Hematopoietic multipotent progenitor cell treated with erythropoietin and hydrocortisone succinate and interleukin-3 and kit ligand, for 17 days (in vitro differentiated cells): ENCODE measurements around the gene HJURP.

Experiments
- DNase-seq: peaks from one replicate; pipeline ENCODE4 v3.0.0-alpha.2; 2015; ENCODE audit warnings: low spot score

Gene HJURP

DNA sequence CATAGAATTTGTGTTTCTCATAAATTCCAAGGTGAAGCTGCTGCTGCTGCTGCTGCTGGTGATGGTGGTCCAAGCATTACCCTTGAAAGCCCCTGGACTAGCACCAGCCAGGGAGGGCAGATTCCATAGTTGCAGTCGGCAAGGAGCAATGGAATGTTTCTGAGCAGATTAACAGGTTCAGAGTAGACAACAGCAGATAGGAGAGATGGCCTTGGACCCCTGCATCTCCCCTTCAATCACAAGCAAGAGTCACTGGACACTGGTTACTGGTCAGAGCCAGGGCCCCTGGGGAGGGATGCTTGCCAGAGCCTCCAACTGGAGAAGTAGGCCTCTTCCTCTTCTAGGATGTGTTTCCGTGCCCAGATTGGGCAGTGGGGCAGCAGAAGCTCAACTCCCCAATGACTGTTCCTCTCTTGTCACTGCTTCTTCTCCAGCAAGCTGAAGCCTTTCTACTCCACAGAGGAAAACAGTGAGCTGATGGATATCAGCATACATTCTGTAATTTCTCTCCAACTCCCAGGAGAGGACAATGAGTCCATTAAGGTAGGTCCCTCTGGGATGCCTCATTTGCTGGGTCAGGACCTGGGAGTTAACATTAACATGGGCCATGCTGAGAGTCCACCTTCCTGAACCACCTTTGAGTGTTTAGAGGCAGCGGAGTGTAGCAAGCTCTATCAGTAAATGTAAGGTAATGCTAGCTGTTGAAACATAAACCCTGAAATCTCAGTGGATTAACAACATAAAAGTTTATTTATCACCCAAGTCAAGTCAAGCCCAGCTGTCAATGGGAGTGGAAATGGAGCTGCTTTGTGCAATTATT lies 40.9 kb downstream of the HJURP start:
- DNase-seq = no peak

DNA sequence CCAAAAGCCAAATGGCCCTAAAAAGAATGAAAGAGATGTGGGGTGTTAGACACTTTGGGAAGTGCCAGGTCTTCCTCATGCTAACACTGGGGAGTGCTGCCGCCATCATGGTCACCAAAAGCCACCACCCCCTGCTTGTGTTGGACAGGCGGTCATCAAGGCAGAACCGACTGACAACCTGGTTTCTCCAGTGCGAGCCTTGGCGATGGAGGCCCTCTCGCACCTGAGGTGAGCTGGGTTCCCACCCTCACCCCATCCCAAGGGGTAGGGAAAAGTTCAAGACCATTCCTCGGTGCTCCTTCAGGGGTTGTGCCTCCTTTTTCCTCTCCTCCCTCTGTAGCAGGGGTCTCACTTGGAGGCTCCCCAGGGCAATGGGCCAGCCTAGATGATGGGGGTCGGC lies 42.6 kb downstream of the HJURP start:
- no peak for DNase-seq

- no peak for DNase-seq
Observed at GRCh38 chr2:233811087-233811486, 43.2 kb downstream of the HJURP start.

DNA sequence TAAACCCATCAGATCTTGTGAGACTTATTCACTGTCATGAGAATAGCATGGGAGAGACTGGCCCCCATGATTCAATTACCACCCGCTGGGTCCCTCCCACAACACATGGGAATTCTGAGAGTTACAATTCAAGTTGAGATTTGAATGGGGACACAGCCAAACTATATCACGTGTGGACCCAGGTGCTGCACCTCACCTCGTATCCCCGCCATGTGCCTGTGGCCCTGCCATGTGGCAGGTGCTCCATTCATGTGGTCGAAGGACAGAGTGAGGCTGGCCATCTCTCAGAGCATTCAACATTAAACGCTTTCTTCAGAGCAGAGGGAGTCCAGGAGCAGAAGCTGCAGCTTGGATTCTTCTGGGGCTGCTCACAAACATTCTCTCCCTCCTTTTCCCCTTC lies 44.0 kb downstream of the HJURP start:
- no peak for DNase-seq

DNA sequence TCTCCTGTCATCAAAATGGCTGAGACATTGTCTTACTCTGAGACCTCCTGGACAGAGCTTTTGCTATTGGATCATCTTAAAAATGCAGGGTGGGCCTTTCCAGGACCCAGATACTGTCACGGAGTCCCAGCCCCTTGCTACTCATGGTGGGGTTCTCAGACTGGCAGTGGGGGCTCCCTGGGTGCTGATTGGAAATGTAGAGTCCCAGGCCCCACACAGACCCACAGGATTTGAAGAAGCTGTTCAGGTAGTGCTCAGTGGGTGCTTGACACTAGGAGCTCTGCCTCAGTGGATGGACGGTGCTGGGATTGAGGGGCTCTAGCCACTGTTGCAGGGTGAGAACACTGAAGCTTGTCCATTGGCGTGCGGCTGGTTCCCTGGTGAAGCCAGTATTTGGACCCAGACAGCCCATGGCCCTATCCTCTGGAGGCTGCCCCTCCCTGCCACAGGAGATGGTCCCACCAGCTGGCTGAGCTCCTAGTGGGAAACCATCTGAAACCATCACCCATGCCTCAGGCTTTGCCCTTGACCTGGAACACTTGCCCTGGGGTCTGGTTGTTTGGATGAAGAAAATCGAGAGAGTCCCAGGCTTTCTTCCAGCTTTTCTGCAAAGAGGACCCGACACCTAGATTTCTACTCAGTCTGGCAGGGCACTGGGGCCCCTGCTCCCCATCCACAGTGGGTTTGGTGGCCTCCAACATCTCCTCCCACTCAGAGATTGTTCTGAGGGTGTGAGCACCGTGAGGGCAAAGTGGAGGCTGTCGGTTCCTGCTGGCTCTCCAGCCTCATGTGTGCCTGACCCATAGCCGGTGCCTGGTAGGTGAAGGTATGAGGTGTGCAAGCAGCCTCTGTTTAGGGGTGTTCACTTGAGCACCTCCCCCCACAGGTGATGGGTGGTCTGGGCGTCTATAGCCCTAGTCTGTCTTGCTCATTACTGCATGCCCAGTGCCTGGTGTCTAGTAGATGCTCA lies 46.1 kb downstream of the HJURP start:
- no peak for DNase-seq

DNA sequence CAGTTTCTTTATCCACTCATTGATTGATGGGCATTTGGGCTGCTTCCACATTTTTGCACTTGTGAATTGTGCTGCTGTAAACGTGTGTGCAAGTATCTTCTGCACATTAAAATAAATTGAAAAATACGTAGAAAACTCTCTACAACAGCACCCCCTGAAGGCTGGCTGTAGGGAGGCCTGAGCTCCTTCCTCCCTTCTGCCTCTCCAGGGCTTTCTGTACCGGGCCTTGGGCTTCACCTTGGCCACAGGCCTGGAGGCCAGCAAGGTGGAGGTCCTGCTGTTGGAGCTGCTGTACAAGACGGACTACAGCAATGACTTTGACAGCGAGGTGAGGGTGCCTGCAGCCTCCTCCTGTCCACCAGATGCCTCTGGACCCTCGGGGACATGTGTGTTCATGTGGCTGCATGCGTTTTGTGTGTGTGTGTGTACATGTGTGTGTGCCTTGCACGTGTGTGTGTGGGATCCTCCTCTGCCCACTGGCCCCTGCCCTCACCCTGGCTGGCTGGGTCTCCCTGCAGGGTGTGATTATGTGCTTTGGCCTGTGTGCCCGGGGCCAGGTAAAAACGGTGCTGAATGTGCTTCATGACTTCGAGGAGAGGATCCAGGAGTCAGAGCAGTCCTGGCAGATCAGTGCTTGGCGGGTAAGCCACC lies 47.0 kb downstream of the HJURP start:
- no peak for DNase-seq

DNA sequence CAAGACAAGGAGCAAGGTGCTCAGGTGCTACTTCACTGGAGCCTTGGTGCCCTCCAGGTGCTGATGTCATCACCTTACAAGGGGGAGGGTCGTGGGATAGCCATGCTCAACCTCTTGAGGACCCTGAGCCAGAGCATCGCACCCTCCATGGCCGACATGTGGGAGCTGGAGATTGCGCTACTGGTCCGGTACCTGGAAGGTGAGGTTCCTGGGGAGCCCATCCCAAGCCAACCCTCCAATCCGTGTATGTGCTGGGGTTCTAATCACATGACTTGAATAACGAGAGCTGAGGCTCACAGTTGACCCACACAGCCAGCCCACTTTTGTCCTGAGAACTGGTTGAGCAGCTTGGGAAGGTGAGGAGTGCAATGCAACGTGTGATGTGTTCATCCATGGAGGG lies 50.3 kb downstream of the HJURP start:
- no peak for DNase-seq

DNA sequence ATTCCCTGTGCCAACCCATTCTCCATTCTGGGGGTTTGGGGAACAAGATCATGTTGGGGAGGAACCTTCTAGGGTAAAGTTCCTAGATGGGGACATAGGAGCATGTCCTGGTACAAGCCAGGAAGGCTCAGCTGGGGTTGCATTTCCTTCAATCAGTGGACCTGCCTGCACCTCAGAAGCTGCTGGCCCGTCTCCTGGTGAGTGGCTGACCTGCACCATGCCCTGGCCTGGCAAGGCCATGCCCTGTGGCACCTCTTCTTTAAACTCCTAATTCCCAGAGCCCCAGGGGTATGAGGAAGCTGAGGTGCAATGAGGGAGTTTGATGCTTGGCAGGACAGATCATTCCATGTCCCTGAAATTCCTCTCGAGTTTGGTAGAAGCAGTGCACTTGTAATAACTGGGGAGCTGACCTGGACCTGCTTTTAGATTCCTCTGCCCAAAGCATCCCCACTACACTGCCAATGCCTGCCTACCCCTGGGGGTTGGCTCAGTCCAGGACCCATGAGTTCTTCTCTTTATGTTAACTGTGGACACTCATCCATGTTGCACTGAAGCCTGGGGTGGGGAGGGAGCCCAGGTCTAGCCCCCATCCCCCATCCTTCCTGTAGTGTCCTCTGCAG lies 50.9 kb downstream of the HJURP start:
- no peak for DNase-seq

DNA sequence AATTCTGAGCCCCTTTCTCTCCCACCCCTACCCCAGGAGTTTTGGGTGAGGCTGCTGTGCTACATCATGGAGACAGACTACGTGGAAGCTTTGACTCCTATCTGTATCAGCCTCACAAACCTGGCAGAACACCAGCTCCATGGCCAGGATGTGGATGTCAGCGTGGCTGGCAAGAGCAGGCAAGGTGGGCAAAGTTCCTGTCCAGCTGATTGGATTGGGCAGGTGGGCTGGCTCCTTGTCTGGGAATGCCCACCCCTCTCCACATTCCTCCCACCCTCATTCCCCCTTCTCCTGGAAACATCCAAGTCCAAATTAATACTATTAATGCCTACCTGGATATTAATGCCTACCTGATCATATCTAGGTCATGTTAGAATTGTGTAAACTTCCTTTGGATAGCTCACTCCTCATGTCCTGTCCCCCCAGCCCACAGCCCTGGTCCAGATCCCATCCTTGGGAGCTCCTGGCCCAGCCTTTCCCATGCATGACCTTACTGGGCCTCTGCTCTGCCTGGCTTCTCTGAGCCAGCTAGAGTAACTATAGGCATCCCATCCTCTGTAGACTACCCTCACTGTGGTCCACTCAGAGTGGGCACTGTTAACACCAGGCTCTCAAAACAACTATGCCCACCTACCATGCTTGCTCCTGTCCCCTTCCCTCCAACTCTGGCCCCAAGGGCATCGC lies 52.1 kb downstream of the HJURP start:
- DNase-seq = no peak

- DNase-seq = no peak
Observed at GRCh38 chr2:233801357-233802131, 52.8 kb downstream of the HJURP start.

DNA sequence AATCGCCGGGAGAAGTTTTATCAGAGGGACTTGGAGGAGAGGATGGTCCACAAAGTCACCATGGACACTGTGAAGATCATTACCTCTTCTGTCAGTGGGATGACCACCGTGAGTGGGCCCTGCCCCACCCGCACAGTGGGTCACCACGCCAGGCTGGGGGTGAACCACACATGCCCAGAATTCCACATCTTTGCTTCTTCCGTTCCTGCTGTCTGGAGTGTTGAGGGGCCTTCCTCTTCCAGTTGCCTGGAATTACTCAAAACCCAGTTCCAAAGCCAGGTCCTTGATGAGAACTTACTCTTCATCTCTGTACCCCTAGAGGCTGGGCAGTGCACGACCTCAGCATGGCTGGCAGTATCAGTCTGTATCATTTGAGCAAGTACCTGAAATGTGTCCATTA lies 54.1 kb downstream of the HJURP start:
- DNase-seq = no peak

- no peak for DNase-seq
Observed at GRCh38 chr2:233799716-233800115, 54.6 kb downstream of the HJURP start.

DNA sequence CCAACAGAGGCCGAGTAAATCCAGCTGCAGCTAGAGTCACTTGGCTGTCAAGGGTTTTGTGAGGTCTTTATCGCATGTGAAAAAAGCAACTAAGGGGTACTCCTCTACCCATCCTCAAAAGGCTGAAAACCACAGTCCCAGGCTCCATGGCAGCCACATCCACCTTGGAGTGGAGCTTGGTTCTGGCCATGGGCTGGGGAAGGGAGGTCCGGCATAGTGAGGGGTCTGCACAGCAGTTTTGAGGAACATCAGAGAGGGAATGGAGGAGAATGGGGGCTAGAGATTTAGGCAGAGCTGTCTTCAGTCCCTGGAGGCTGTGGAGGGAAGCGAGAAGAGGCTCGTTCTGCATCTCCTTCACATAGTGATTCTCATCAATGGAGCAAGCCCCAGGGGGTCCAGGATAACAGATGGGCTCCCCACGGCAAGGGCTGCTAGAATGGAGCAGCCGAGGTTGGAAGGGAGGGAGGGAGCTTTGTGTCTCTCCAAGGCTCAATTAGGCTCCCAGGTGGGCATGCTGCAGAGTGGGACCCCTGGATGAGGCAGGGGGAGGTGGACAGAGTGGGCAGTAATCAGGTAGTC lies 55.2 kb downstream of the HJURP start:
- no peak for DNase-seq

GRCh38 chr2:233798335-233799086 lies 55.8 kb downstream of the HJURP start:
- DNase-seq = no peak

GRCh38 chr2:233796254-233796653 lies 58.1 kb downstream of the HJURP start:
- no peak for DNase-seq

DNA sequence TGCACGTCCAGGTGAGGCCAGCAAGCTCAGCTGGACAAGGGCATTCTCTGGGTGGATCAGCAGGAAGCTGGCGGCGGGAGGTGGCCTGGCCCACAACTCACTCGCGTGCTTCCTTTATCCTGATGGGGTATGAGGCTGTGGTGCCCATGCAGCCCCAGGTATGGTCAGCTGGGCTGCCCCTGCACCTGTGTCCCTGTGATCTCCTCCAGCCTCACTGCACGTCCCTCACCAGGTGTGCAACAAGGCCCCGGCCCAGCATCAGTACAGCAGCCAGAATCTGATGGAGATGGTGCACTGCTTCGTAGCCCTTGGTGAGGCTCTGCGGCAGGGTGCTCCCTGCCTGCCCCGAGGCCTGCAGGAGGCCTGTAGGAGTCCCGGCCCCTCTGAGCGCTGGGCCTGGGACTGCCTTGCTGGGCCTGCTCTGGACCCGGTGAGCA lies 58.6 kb downstream of the HJURP start:
- DNase-seq = no peak

- DNase-seq = no peak
Observed at GRCh38 chr2:233794128-233794658, 60.1 kb downstream of the HJURP start.

DNA sequence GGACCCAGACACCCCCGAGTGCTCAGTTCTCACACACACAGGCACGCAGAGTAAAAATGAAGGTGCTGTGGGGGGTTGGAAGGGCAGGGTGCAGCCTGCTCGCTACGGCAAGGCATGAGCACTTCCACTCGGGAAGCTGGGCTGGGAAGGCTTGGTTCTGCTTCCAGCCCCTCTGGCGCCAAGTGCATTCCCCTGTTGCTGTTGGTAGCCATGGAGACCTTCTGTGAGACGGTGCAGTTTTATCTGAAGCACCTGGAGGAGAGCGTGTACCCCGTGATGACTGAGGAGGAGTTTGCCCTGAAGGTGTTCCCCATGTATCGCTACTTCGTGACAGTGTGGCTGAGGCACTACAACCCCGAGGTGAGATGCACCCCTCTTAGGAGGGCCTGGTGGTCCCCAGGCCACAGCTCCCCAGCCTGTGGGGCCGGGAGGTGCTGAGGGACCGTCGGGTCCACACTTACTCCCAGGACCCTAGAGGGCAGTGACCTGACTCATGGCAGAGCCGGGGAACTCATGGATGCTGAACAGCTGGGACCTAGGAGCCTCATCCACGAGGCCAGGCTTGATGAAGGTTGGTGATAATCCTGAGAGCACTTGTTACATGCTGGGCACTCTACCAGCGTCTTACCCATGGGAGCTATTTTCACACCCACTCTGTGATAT lies 60.7 kb downstream of the HJURP start:
- no peak for DNase-seq

GRCh38 chr2:233792720-233793119 lies 61.6 kb downstream of the HJURP start:
- DNase-seq = no peak
